Measurements from ENCODE around the gene ANKRD65. TPM values are rescaled to one million over a fixed set of nuclear protein-coding genes. Genes with fewer than 3 reads are reported as not detected.

Gene ANKRD65
- total RNA-seq, 1 experiment from 2014 or later: 14.7 TPM

- Histone ChIP-seq H3K27me3 (ENCODE audit: insufficient read depth, low read depth) (no peaks in the 10 kb centered on the region), H3K79me2 (ENCODE audit: low read depth) (peaks cover 52% of the 10 kb centered on the region), H3K4me3 (no peak overlapping the region), H3F3A (ENCODE audit: insufficient read depth, low read depth) (peaks cover 41% of the 10 kb centered on the region; the same call in 1 of the 2 replicates), H3K36me3 (ENCODE audit: low read depth) (peaks cover 46% of the 10 kb centered on the region), H3K9me3 (ENCODE audit: insufficient read depth, low read depth) (no peaks in the 10 kb centered on the region), H3K27ac (no peak overlapping the region), H3K4me1 (replicated peaks; ENCODE audit: insufficient read depth) (peaks cover 13% of the 10 kb centered on the region), H3K9me2 (ENCODE audit: insufficient read depth) (no peaks in the 10 kb centered on the region), H3K4me2 (no peak overlapping the region), H2AFZ (no peak overlapping the region), H4K20me1 (ENCODE audit: insufficient read depth) (peaks cover 24% of the 10 kb centered on the region)
- ChIA-PET POLR2A (ENCODE audit: unreplicated experiment) (no interaction called here), CTCF (no interaction called here)
- TF ChIP-seq, protein P1, sequence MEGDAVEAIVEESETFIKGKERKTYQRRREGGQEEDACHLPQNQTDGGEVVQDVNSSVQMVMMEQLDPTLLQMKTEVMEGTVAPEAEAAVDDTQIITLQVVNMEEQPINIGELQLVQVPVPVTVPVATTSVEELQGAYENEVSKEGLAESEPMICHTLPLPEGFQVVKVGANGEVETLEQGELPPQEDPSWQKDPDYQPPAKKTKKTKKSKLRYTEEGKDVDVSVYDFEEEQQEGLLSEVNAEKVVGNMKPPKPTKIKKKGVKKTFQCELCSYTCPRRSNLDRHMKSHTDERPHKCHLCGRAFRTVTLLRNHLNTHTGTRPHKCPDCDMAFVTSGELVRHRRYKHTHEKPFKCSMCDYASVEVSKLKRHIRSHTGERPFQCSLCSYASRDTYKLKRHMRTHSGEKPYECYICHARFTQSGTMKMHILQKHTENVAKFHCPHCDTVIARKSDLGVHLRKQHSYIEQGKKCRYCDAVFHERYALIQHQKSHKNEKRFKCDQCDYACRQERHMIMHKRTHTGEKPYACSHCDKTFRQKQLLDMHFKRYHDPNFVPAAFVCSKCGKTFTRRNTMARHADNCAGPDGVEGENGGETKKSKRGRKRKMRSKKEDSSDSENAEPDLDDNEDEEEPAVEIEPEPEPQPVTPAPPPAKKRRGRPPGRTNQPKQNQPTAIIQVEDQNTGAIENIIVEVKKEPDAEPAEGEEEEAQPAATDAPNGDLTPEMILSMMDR (conservative IDR thresholded peaks at IDR 0.05): no peak
- no peak for TF ChIP-seq EZH2 (IDR thresholded peaks at IDR 0.05; ENCODE audit: low read depth)
- DNase-seq: no peak
- no TSS peak for BruUV-seq (replicated peaks)
- intact Hi-C loops (cut with micrococcal nuclease; ENCODE audit: unreplicated experiment): no loop called here
These were observed 25.9 kb downstream of the ANKRD65 start for GRCh38 chr1:1395166-1395565.

DNA sequence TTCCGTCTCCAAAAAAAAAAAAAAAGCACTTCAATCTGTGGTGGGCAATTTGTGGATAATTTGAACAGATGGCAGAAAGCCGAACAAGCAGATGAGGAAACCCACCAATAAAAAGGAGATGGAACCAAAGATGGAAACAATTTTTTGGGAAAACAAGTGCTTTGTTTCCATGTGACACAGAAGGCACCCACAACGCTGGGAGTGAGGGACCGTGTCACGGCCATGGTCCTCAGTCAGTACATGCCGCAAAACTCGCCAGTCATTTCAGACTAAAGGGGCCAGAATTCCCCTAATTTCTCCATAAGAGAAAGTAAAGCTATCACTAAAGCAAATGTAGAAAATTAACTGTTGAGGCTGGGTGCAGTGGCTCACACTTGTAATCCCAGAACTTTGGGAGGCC lies 27.0 kb downstream of the ANKRD65 start:
- intact Hi-C loops (cut with micrococcal nuclease; ENCODE audit: unreplicated experiment): no loop called here
- Histone ChIP-seq H4K20me1 (ENCODE audit: insufficient read depth) (peaks cover 24% of the 10 kb centered on the region), H3F3A (ENCODE audit: insufficient read depth, low read depth) (peaks cover 46% of the 10 kb centered on the region; the same call in 1 of the 2 replicates), H3K27me3 (ENCODE audit: insufficient read depth, low read depth) (no peaks in the 10 kb centered on the region), H2AFZ (no peak overlapping the region), H3K9me3 (ENCODE audit: insufficient read depth, low read depth) (no peaks in the 10 kb centered on the region), H3K4me3 (no peak overlapping the region), H3K4me1 (replicated peaks; ENCODE audit: insufficient read depth) (peaks cover 13% of the 10 kb centered on the region), H3K79me2 (ENCODE audit: low read depth) (peaks cover 46% of the 10 kb centered on the region), H3K36me3 (ENCODE audit: low read depth) (peaks cover 57% of the 10 kb centered on the region), H3K27ac (no peak overlapping the region), H3K9me2 (ENCODE audit: insufficient read depth) (no peaks in the 10 kb centered on the region), H3K4me2 (no peak overlapping the region)
- CTCF ChIA-PET: no interaction called here
- no peak for TF ChIP-seq EZH2 (IDR thresholded peaks at IDR 0.05; ENCODE audit: low read depth)
- TF ChIP-seq, protein P1 (conservative IDR thresholded peaks at IDR 0.05): no peak
- no TSS peak for BruUV-seq (replicated peaks)
- POLR2A ChIA-PET (ENCODE audit: unreplicated experiment): no interaction called here
- DNase-seq: no peak

GRCh38 chr1:1393428-1393827 lies 27.6 kb downstream of the ANKRD65 start:
- no peak overlapping the region for H3K27ac ChIP-seq
- peaks cover 46% of the 10 kb centered on the region; the same call in 1 of the 2 replicates for H3F3A ChIP-seq (ENCODE audit: insufficient read depth, low read depth)
- DNase-seq: no peak
- intact Hi-C loops (cut with micrococcal nuclease; ENCODE audit: unreplicated experiment): no loop called here
- H3K4me3 ChIP-seq: no peak overlapping the region
- H3K9me2 ChIP-seq (ENCODE audit: insufficient read depth): no peaks in the 10 kb centered on the region
- ChIA-PET CTCF (no interaction called here), POLR2A (ENCODE audit: unreplicated experiment) (no interaction called here)
- peaks cover 24% of the 10 kb centered on the region for H4K20me1 ChIP-seq (ENCODE audit: insufficient read depth)
- H3K4me2 ChIP-seq: no peak overlapping the region
- H3K4me1 ChIP-seq (replicated peaks; ENCODE audit: insufficient read depth): peaks cover 13% of the 10 kb centered on the region
- peaks cover 58% of the 10 kb centered on the region for H3K36me3 ChIP-seq (ENCODE audit: low read depth)
- BruUV-seq (replicated peaks): no TSS peak
- peaks cover 39% of the 10 kb centered on the region for H3K79me2 ChIP-seq (ENCODE audit: low read depth)
- no peaks in the 10 kb centered on the region for H3K9me3 ChIP-seq (ENCODE audit: insufficient read depth, low read depth)
- no peak for TF ChIP-seq EZH2 (IDR thresholded peaks at IDR 0.05; ENCODE audit: low read depth)
- TF ChIP-seq, protein P1 (conservative IDR thresholded peaks at IDR 0.05): no peak
- no peaks in the 10 kb centered on the region for H3K27me3 ChIP-seq (ENCODE audit: insufficient read depth, low read depth)
- H2AFZ ChIP-seq: no peak overlapping the region

Data from PC-9 (cell line).